Measurements from ENCODE around the gene RPL22.

Gene RPL22

DNA sequence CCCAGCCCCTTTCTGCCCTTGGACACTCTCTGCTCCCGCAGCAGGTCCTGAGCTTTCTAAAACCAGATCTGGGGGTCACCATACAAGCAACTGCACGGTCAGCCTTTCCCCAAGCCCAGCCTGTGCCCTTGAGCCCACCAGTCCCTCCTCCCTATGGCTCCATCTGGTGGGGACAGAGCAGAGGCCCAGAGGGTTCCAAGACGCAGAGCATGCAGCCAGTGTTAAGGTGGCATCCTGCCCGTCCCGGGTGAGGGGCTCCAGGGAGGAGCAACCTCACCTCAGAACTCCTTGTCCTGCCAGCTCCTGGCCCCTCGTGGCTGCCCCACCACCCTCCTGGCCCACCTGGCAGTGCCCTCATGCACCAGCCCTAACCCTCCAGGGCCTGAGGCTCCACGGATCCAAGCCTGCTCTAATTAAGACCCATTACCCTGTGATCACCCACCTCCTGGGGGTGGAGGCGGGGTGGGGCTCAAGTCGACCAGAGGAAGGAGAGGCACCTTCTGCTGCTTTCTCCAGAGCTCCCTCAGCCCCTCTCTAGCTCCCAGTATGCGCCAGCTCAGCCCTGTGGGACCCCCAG lies 27.8 kb downstream of the RPL22 start:
- DNase-seq = peak; percentile 73

DNA sequence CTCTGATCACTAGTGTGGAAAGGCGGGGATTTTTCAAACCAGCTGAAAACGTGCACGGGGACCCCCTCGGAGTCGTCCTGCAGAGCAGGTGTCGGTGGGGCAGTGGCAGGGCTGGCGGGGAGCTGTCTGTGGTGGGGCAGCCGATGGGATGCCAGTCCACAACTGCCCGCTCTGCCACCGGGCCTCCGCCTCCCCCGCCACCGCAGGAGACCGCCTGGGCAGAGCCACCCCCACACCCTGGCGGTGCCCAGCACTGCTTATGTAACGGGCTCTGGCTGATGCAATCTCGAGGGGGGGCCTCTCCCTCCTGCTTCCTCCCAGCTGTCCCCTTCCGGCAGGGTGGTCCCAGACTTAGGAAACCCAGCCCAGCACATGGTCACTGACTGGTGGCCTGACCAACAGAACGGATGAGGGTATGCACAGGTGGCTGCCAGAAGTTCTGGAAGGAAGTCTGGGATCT lies 28.6 kb downstream of the RPL22 start:
- DNase-seq = peak; percentile 50

DNA sequence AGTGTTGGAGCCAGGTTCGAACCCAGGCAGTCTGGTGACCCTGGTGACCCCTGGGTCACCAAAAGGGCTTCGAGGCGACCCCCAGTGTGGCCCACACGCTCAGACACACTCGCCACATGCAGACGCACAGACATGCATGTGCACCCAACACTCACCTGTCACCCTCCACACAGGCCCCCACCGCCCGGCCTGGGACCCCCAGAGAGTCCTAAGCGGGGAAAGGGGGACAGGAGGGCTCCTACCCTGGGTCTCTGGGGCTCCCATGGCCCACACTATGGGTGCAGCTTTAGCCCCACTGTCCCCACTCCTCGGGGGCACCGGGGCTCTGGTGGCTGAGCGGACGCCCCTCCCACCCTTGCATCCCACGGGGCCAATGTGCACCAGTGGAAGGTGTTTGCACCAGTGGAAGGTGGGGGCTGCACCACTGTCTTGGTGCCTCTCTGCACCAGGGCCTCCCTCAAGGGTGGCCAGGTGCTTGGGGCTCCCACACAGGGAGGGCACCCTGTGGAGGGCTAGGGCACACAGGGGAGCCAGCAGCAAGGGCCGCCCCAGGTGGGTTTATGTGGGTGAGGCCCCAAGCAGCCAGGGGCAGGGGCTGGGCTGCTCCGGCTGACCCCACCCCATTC lies 29.2 kb downstream of the RPL22 start:
- no peak for DNase-seq

DNA sequence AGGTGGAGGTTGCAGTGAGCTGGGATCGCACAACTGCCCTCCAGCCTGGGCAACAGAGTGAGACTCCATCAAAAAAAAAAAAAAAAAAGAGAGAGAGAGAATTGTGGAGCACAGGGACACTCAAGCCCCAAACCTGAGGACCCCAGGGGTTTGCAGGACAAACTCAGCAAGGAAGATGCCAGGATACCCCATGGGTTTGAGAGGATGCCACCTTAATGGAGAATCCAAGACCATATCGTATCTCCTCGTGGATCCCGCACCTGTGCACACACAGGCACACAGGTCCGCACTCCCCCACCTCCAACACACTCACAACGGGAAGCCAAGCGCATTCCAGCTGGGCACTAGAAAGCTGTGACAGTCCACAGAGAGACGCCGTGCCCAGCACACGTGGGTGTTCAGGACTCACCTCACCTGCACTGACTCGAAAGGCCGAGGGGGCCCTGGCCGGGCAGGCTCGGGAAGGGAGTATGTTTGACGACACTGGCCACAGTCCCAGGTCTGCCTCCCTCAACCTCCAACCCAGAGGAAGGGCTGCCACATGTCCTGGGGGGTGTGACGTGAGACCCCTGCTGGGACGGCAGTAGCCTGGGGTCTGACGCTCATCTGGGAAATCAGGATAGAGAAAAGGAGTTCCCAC lies 30.3 kb downstream of the RPL22 start:
- peak; percentile 50 for DNase-seq

DNA sequence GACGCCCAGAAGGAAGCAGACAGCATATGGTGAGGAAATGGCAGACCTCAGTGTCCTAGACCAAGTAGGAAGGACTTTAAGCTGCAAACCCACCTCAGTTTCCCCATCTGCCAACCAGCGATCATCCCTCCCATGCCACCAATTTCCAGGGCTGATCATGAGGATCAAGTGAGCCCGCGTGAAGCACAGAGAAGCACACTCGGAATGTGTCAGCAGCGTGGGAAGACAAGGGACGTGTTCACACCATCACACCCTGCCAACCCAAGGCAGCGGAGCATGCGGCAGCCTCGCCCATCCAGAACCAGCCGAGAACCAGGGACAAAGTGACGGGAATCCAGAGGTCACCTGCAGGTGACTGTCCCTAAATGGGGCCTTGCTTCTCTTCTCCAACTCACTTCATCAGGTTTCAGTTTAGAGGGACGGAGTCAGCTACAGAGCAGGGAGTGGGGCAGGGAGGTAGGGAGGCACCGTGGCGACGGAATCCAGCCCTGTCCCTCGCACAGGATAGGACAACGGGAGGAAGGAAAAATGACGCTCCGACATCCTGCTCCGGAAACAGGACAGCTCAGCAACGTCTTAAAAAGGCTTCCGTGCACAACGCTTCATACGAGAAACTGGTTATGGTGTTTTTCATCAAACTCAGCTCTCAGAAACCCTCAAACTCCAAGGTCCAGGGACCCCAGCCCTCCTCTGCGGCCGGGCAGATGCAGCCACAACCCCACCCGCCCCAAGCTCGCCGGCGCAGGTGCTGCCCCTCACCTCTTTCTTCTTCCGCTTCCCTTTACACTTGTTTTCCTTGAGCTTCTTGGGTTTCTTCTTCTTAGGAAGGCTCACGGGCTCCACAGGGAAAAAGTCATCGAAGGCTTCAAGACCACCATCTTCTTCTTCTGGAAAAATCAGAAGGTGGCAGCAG lies 31.7 kb downstream of the RPL22 start:
- no peak for DNase-seq

- DNase-seq = no peak
Observed at GRCh38 chr1:6166655-6167390, 32.6 kb downstream of the RPL22 start.

DNA sequence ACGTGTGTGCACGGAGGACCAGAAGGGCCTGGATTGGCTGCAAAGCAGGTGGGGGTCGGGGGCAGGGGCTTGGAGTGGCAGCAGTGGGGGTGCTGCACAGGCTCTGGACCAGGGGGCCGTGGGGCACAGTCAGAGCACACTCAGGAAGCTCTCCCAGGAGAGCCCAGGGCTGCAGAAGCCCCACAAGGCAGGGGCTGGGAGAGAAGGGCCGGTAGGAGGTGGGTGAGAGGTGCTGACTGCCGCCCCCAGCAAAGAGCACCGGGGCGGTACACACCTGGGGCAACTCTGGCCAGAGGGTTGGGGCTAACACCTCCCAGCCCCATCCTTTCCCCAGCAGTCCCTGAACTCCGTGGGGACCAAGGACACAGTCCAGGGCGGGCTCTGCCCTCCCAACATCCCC lies 33.2 kb downstream of the RPL22 start:
- no peak for DNase-seq

DNA sequence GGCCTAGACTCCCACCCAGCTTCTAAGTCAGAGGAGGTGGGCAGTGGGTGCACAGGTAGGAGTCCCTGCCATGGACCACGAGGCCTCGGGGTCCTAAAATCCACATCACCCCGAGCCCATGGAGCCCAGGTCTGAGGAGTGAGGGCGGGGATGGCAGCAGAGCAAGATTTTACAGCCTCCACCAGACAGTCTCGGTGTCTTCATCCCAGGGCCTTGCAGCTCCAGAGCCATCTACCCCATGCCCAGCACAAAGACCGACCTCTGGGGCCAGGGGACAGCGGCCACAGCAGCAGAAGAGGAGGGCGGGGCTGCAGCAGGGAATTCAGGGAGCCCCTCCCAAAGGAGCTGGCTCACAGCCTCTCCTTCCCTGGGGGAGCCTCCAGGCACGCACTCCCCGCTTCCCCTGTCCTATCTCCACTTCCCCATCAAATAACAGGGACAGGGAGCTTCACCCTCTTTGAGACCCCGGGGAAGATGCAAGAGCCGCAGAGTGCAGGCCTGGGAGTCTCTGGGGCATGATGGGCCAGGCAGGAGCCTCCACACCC lies 33.9 kb downstream of the RPL22 start:
- DNase-seq = no peak

- no peak for DNase-seq
Observed at GRCh38 chr1:6165027-6165426, 34.4 kb downstream of the RPL22 start.

DNA sequence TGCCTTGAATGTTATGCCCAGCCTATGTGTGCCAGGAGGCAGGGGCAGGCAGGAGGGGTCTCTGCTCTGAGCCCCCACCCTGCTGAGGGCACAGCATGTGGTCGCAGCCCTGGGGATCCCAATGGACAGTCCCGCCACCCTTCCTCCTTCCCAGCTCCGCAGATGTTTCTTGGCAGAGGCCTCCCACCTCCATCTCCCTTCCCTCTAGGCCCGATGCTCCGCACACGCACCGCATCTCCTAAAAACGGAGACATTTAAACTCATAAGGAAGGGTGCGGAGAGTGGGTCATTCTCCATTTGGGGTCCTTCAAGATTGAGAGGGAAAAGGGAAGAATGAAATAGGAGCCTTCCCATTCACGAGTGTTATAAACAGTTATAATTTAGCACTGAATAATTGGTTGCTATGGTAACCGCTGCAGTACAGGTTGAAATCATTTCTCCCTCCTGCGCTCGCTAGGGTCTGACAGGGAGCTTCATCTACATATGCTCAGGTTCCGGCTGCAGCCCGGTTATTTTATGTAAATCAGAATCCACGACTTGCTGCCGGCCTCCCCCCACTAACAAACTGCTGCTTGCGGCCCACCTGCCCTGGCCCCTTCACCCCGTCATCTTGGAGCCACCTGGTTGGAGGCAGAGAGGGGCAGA lies 35.3 kb downstream of the RPL22 start:
- no peak for DNase-seq

GRCh38 chr1:6163191-6163972 lies 36.0 kb downstream of the RPL22 start:
- no peak for DNase-seq

- DNase-seq = no peak
Observed at GRCh38 chr1:6162773-6163172, 36.6 kb downstream of the RPL22 start.

GRCh38 chr1:6162341-6162740 lies 37.1 kb downstream of the RPL22 start:
- DNase-seq = no peak

GRCh38 chr1:6158181-6158580 lies 41.2 kb downstream of the RPL22 start:
- no peak for DNase-seq

DNA sequence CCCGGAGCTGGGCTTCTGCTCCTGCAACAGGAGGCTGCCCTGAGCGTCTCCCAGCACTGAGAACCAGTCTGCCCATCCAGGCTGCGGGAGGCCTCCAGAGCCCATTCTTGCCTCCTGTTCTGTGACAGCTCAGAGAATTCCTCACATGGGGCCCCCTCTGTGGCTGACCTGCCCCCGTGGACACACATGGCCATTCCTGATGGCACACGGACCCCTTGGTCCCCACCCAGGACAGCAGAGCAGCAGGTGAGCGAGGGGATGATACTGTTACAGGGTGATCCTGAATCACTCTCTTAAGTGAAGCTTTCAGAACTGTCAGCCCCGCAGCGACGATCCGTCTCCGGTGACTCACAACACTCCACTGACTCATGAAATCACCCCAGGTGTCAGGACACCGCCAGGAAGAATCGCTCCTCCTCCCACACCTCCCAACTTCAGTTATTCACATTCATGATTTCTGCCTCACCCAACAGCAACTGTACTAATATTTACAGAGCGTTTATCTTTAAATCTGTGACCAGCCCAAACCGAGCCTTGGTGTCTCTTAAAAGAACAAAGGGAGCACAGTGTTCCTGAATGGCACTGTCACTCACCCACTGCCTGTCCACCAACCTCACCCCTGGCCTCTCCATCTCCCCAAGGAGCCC lies 41.7 kb downstream of the RPL22 start:
- DNase-seq = peak; percentile 90

DNA sequence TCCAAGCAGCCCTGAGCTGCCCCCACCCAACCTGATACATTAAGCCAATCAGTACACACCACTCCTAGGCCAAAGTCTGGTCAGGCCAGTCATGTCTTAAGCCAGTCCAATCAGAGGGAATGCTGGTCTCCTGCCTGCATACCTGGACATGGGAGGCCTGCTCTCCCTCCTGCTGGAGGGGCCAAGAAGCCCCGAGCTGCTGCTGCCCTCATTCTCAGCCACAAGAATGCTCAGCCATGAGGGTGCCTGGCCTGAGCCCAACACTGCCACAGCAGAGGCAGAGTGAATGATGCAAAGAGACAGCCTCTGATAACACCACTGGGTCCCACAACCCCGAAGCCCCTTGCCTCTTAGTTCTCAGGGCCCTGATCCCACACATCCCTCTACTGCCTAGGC lies 42.3 kb downstream of the RPL22 start:
- DNase-seq = peak; percentile 76

GRCh38 chr1:6154525-6155319 lies 44.7 kb downstream of the RPL22 start:
- DNase-seq = no peak

- no peak for DNase-seq
Observed at GRCh38 chr1:6152882-6153281, 46.5 kb downstream of the RPL22 start.

GRCh38 chr1:6152181-6152580 lies 47.2 kb downstream of the RPL22 start:
- DNase-seq = no peak

All from islet precursor cell (in vitro differentiated cells).